Mesenchymal stem cell (in vitro differentiated cells and primary cell): ENCODE data around the gene GPR27.

Experiments
- DNase-seq: peaks from one replicate; pipeline ENCODE4 v3.0.0-alpha.2; 2013
- H2AFZ ChIP-seq: one replicate; pipeline ENCODE4 v1.6.1; 2013; ENCODE audit warnings: low read depth, mild to moderate bottlenecking, control low read depth, inconsistent platforms, low read length, moderate library complexity
- H2AK5ac ChIP-seq: 2 replicates; pipeline ENCODE4 v1.6.1; 2013; ENCODE audit warnings: low read length, moderate library complexity, mild to moderate bottlenecking, inconsistent platforms; ENCODE audit not compliant: severe bottlenecking
- H2BK120ac ChIP-seq: one replicate; pipeline ENCODE4 v1.6.1; 2013; ENCODE audit warnings: low read depth, mild to moderate bottlenecking, inconsistent platforms, low read length, moderate library complexity
- H2BK12ac ChIP-seq, 2 experiments: one replicate each; pipeline ENCODE4 v1.6.1; 2013; ENCODE audit warnings: inconsistent platforms in 2 of 2, low read length in 2 of 2, mild to moderate bottlenecking in 2 of 2, moderate library complexity in 2 of 2, control low read depth in 1 of 2
- H2BK15ac ChIP-seq: one replicate; pipeline ENCODE4 v1.6.1; 2013; ENCODE audit warnings: mild to moderate bottlenecking, low read depth, inconsistent platforms; ENCODE audit not compliant: poor library complexity, severe bottlenecking
- H2BK5ac ChIP-seq: 2 replicates; pipeline ENCODE4 v1.6.1; 2013; ENCODE audit warnings: low read depth, mild to moderate bottlenecking, low read length, control low read depth, inconsistent platforms; ENCODE audit not compliant: poor library complexity, severe bottlenecking
- H3K14ac ChIP-seq, 2 experiments: one replicate each; pipeline ENCODE4 v1.6.1; 2013; ENCODE audit warnings: inconsistent platforms in 2 of 2, low read length in 2 of 2, control low read depth in 1 of 2, mild to moderate bottlenecking in 1 of 2, moderate library complexity in 1 of 2
- H3K18ac ChIP-seq, 2 experiments: one replicate each; pipeline ENCODE4 v1.6.1; 2013; ENCODE audit warnings: inconsistent platforms in 2 of 2, low read length in 2 of 2, control low read depth in 1 of 2, low read depth in 1 of 2, mild to moderate bottlenecking in 1 of 2
- H3K23ac ChIP-seq, 2 experiments: one replicate each; pipeline ENCODE4 v1.6.1; 2013; ENCODE audit warnings: inconsistent platforms in 2 of 2, low read length in 2 of 2, mild to moderate bottlenecking in 2 of 2, moderate library complexity in 2 of 2, control low read depth in 1 of 2
- H3K27ac ChIP-seq: 2 replicates; pipeline ENCODE4 v1.5.1; 2013; ENCODE audit warnings: mild to moderate bottlenecking, moderate library complexity, low read length, control low read depth, inconsistent platforms; ENCODE audit not compliant: poor library complexity, severe bottlenecking
- H3K27me3 ChIP-seq, 2 experiments: 2 replicates each; pipeline versions ENCODE4 v1.6.1 to v1.7.0; 2013; ENCODE audit warnings: low read length in 2 of 2, mild to moderate bottlenecking in 2 of 2, moderate library complexity in 2 of 2, control low read depth in 1 of 2, inconsistent platforms in 1 of 2; ENCODE audit not compliant: control insufficient read depth in 1 of 2, insufficient read depth in 1 of 2
- H3K36me3 ChIP-seq, 2 experiments: 2 replicates each; pipeline versions ENCODE4 v1.6.1 to v1.7.0; 2013; ENCODE audit warnings: low read length in 2 of 2, control low read depth in 1 of 2, inconsistent platforms in 1 of 2, low read depth in 1 of 2, mild to moderate bottlenecking in 1 of 2; ENCODE audit not compliant: insufficient read depth in 2 of 2, control insufficient read depth in 1 of 2
- H3K4ac ChIP-seq, 2 experiments: one replicate each; pipeline ENCODE4 v1.6.1; 2013; ENCODE audit warnings: inconsistent platforms in 2 of 2, low read length in 2 of 2, mild to moderate bottlenecking in 2 of 2, moderate library complexity in 2 of 2, control low read depth in 1 of 2, low read depth in 1 of 2
- H3K4me1 ChIP-seq: 2 replicates; pipeline ENCODE4 v1.6.1; 2013; ENCODE audit warnings: low read depth, low read length, control low read depth; ENCODE audit not compliant: control insufficient read depth, insufficient read depth
- H3K4me2 ChIP-seq: 2 replicates; pipeline ENCODE4 v1.6.1; 2013; ENCODE audit warnings: low read length, mild to moderate bottlenecking, inconsistent platforms; ENCODE audit not compliant: poor library complexity, severe bottlenecking
- H3K4me3 ChIP-seq, 2 experiments: 2 replicates each; pipeline versions ENCODE4 v1.5.1 to v1.7.0; 2013; ENCODE audit warnings: low read length in 2 of 2, mild to moderate bottlenecking in 2 of 2, control low read depth in 1 of 2, low read depth in 1 of 2; ENCODE audit not compliant: insufficient read depth in 1 of 2
- H3K79me1 ChIP-seq: replicated peaks from 2 replicates; pipeline ENCODE4 v1.6.1; 2013; ENCODE audit warnings: mild to moderate bottlenecking, control low read depth, low read length, inconsistent platforms; ENCODE audit not compliant: poor library complexity, severe bottlenecking
- H3K9ac ChIP-seq: 2 replicates; pipeline ENCODE4 v1.7.0; 2013; ENCODE audit warnings: mild to moderate bottlenecking, low read length, moderate library complexity
- H3K9me3 ChIP-seq: 2 replicates; pipeline ENCODE4 v1.7.0; 2013; ENCODE audit warnings: mild to moderate bottlenecking, low read length; ENCODE audit not compliant: control insufficient read depth
- H4K8ac ChIP-seq: one replicate; pipeline ENCODE4 v1.6.1; 2013; ENCODE audit warnings: inconsistent platforms, mild to moderate bottlenecking, low read length, moderate library complexity
- H4K91ac ChIP-seq: one replicate; pipeline ENCODE4 v1.6.1; 2013; ENCODE audit warnings: mild to moderate bottlenecking, low read length, inconsistent platforms
- WGBS: methylation state at CpG from one replicate; pipeline ENCODE4 v1.1.7; 2013; ENCODE audit warnings: mixed read lengths; 5-methylcytosine and 5-hydroxymethylcytosine counted together

Gene GPR27

GRCh38 chr3:71800023-71800422 lies 46.4 kb downstream of the GPR27 start:
- 48% methylated on average over 2 of the region's 3 CpGs for WGBS
- no peak overlapping the region for H3K4me2 ChIP-seq
- H2BK120ac ChIP-seq, result no peak overlapping the region
- H3K18ac ChIP-seq, result no peak overlapping the region
- no peaks in the 10 kb centered on the region for H3K79me1 ChIP-seq
- H2AFZ ChIP-seq, result no peak overlapping the region
- no peak overlapping the region for H2BK12ac ChIP-seq
- no peak overlapping the region for H2BK5ac ChIP-seq
- H3K4me3 ChIP-seq, result no peak overlapping the region
- no peaks in the 10 kb centered on the region for H3K9me3 ChIP-seq
- no peak overlapping the region for H3K27ac ChIP-seq
- no peaks in the 10 kb centered on the region for H3K36me3 ChIP-seq
- H3K9ac ChIP-seq, result no peak overlapping the region
- H3K4ac ChIP-seq, result no peak overlapping the region
- H3K4me1 ChIP-seq, result no peaks in the 10 kb centered on the region
- no peak overlapping the region for H3K14ac ChIP-seq
- no peak overlapping the region for H3K23ac ChIP-seq
- no peak overlapping the region for H4K91ac ChIP-seq
- no peak overlapping the region for H2BK15ac ChIP-seq
- peaks cover 55 to 75% of the 10 kb centered on the region in 2 experiments for H3K27me3 ChIP-seq
- H2AK5ac ChIP-seq, result no peak overlapping the region
- DNase-seq, result no peak
- no peak overlapping the region for H4K8ac ChIP-seq

GRCh38 chr3:71801986-71802385 lies 48.3 kb downstream of the GPR27 start:
- H3K14ac ChIP-seq, result no peak overlapping the region
- 80% methylated on average over 1 of the region's 2 CpGs for WGBS
- no peaks in the 10 kb centered on the region for H3K4me1 ChIP-seq
- no peak overlapping the region for H3K4ac ChIP-seq
- H4K91ac ChIP-seq, result no peak overlapping the region
- no peak overlapping the region for H2AK5ac ChIP-seq
- no peak overlapping the region for H2BK15ac ChIP-seq
- no peak for DNase-seq
- H4K8ac ChIP-seq, result no peak overlapping the region
- H2BK5ac ChIP-seq, result no peak overlapping the region
- H3K27me3 ChIP-seq, result peaks cover 38 to 63% of the 10 kb centered on the region in 2 experiments
- H3K23ac ChIP-seq, result no peak overlapping the region
- H3K79me1 ChIP-seq, result no peaks in the 10 kb centered on the region
- H3K36me3 ChIP-seq, result no peaks in the 10 kb centered on the region
- H3K18ac ChIP-seq, result no peak overlapping the region
- H3K27ac ChIP-seq, result no peak overlapping the region
- H2BK120ac ChIP-seq, result no peak overlapping the region
- H3K9ac ChIP-seq, result no peak overlapping the region
- H2BK12ac ChIP-seq, result no peak overlapping the region
- no peaks in the 10 kb centered on the region for H3K9me3 ChIP-seq
- H3K4me2 ChIP-seq, result no peak overlapping the region
- H2AFZ ChIP-seq, result no peak overlapping the region
- H3K4me3 ChIP-seq, result no peak overlapping the region

DNA sequence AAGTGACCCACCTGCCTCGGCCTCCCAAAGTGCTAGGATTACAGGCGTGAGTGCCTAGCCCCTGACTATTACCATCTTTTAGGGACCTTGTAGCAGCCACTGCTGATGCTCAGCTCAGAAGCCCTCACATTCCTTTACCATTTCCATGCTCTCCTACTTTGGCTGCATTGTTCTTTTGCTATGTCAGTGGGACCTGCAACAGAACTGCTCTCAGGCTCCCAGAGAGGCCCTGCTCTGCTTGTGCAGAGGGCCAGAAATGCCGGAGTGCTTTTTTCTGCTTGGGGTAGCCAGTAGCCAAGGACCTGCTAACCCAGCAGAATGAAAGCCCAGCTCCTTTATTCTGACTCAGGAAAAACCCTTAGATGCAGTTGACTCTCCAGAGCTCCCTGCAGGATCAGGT lies 49.6 kb downstream of the GPR27 start:
- H4K8ac ChIP-seq, result no peak overlapping the region
- H3K27ac ChIP-seq, result no peak overlapping the region
- WGBS, result 87% methylated on average over 3 of the region's 3 CpGs

GRCh38 chr3:71805199-71805598 lies 51.5 kb downstream of the GPR27 start:
- Histone ChIP-seq H2BK5ac (no peak overlapping the region), H3K18ac (no peak overlapping the region), H3K23ac (no peak overlapping the region), H3K9me3 (no peaks in the 10 kb centered on the region), H3K4me1 (no peaks in the 10 kb centered on the region), H3K14ac (no peak overlapping the region), H4K91ac (no peak overlapping the region), H3K9ac (no peak overlapping the region), H3K4ac (no peak overlapping the region), H3K27me3 (peaks cover 32 to 35% of the 10 kb centered on the region in 2 experiments), H2AK5ac (no peak overlapping the region), H3K79me1 (no peaks in the 10 kb centered on the region), H2BK120ac (no peak overlapping the region), H3K27ac (no peak overlapping the region), H2BK15ac (no peak overlapping the region), H3K4me3 (no peak overlapping the region), H3K4me2 (no peak overlapping the region), H2AFZ (no peak overlapping the region), H4K8ac (no peak overlapping the region), H2BK12ac (no peak overlapping the region), H3K36me3 (no peaks in the 10 kb centered on the region)
- no peak for DNase-seq
- WGBS, result 90% methylated on average over 3 of the region's 3 CpGs

More for the DNA sequence above, 49.6 kb downstream of the GPR27 start:
- no peak overlapping the region for H3K4me2 ChIP-seq
- H3K4me3 ChIP-seq, result no peak overlapping the region
- no peak for DNase-seq
- no peak overlapping the region for H2BK120ac ChIP-seq
- no peak overlapping the region for H3K23ac ChIP-seq
- no peak overlapping the region for H3K4ac ChIP-seq
- H3K9me3 ChIP-seq, result no peaks in the 10 kb centered on the region
- no peak overlapping the region for H3K18ac ChIP-seq
- H3K14ac ChIP-seq, result no peak overlapping the region
- H3K9ac ChIP-seq, result no peak overlapping the region
- no peak overlapping the region for H2AK5ac ChIP-seq
- no peak overlapping the region for H4K91ac ChIP-seq
- H2AFZ ChIP-seq, result no peak overlapping the region
- H2BK5ac ChIP-seq, result no peak overlapping the region
- H2BK12ac ChIP-seq, result no peak overlapping the region
- no peaks in the 10 kb centered on the region for H3K79me1 ChIP-seq
- H3K27me3 ChIP-seq, result peaks cover 32 to 55% of the 10 kb centered on the region in 2 experiments
- H3K36me3 ChIP-seq, result no peaks in the 10 kb centered on the region
- no peaks in the 10 kb centered on the region for H3K4me1 ChIP-seq
- H2BK15ac ChIP-seq, result no peak overlapping the region
